Stimulated activated CD8-positive, alpha-beta memory T cell treated with anti-CD3 and anti-CD28 coated beads, Interleukin-4, amount 100 ng/mL, for 1 hour (primary cell): Measurements from ENCODE around the gene FLOT2.
"Not testable (repeated sequence)": the region's sequence is repeated elsewhere in the genome, so short reads cannot be mapped to it uniquely, and the experiment has no call there.

ENCODE experiments used
- DNase-seq, 2 donors: peaks; one replicate each; pipeline ENCODE4 v3.0.0-alpha.2; 2020; ENCODE audit warnings: low read depth in 2 of 2, low spot score in 1 of 2

Gene FLOT2

DNA sequence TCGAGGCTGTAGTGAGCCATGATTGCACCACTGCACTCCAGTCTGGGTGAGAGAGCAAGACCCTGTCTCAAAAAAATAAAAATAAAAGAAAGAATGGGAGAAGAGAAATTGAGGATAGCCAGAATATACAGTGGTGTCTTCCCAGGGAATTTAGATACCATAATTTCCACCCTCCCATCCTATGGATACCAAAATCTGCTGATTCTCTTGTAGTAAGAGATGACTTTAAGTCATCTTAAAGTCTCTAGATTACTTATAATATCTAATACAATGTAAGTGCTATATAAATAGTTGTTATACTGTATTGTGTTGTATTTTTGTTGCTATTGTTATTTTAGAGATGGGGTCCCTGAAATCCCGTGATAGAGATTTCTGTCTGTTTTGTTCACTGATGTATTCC lies 44.2 kb downstream of the FLOT2 start:
- no peak for DNase-seq

DNA sequence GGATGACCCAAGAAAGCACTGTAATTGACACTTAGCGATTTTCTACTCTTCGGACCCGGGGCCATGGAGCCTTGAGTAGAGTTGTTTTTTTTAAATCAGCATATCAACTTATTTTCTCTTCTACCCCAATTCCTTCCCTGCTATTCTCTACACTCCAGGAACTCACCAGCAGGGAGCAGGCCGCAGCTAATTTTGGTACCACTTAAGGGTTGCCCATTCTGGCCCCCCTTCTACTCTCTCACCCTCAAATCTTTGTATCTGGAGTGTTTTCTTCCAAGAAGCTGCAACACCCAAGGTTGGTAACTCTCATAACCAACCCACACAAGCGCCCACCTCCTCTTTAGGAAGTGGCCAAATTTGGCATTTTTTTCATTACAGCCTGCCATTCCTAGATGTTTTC lies 48.3 kb downstream of the FLOT2 start:
- DNase-seq, result no peak

DNA sequence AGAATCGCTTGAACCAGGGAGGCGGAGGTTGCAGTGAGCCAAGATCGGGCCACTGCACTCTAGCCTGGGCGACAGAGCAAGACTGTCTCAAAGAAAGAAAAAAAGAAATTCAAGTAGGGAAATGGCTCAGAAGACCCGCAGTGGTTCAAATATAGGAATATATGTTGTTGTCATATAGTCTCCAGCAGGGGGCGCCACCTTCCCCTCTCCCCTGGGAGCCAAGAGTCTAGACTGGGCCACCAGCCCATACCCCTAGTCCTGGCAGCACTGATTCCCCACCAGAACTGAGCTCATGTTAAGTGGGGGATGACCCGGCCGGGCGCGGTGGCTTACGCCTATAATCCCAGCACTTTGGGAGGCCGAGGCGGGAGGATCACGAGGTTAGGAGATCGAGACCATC lies 48.9 kb downstream of the FLOT2 start:
- DNase-seq, result not testable (repeated sequence)

GRCh38 chr17:28846699-28847098 lies 50.8 kb downstream of the FLOT2 start:
- DNase-seq, result not testable (repeated sequence)

DNA sequence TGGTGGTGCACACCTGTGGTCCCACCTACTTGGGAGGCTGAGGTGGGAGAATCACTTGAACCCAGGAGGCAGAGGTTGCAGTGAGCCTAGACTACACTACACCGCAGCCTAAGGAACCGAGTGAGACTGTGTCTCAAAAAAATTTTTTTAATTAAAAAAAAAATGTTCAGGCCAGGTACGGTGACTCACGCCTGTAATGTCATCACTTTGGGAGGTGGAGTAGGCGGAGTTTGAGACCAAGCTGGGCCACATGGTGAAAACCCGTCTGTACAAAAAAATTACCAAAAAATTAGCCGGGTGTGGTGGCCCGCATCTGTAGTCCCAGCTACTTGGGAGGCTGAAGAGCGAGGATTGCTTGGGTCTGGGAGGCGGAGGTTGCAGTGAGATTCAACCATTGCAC lies 51.3 kb downstream of the FLOT2 start:
- no peak for DNase-seq

GRCh38 chr17:28843816-28844148 lies 53.8 kb downstream of the FLOT2 start:
- no peak for DNase-seq

DNA sequence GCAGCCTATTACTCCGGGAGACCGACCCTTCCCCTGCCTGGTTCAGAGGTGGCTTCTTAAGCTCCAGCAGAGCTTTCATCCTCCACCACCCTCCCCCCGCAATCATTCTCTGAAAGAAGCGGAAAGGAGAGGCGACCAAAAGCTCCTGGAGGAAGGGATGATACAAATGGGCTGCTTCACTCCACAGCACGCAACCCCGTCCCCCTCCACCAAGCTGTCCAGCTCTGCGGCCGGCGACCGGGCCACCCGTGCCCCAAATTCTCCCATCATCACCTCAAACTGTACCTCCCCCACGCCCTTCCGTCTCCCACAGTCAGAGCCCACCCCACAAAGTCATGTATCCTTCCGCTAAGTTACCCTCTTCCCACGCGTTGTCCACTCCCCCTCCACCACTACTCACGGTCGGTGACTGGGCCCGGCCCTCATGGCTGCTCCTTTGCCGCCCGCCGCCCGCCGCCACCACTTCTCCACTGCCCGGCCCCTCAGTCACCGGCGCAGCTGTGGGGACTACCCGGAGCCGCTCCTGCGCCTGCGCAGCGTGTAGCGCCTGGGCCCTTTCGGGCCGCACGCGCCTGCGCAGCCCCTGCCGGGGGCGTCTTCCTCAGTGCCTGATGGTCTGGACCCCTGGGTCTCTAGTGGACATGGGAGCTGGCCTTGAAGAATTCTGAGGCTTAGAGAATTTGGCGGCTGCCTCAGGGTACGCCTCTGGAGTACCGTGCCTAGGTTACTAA lies 55.1 kb downstream of the FLOT2 start, which contains the start of gene FAM222B:
FAM222B (minus strand) TSS at position 509 of the 731 bp plus-strand sequence. CDS start 76,123 bp downstream, outside the sequence.
- DNase-seq, result peak; percentile 60 to 72

GRCh38 chr17:28841901-28842281 lies 55.6 kb downstream of the FLOT2 start:
- DNase-seq, result no peak

- no peak for DNase-seq
These were observed 58.3 kb downstream of the FLOT2 start for GRCh38 chr17:28839221-28839620.

DNA sequence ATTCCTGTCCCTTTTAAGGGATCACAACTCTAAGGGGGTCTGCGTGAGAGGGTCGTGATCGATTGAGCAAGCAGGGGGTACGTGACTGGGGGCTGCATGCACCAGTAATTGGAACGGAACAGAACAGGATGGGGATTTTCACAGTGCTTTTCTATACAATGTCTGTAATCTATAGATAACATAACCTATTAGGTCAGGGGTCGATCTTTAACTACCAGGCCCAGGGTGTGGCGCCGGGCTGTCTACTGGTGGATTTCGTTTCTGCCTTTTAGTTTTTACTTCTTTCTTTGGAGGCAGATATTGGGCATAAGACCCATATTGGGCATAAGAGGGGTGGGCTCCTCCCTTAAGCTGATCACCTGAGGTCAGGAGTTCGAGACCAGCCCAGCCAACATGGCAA lies 61.0 kb downstream of the FLOT2 start:
- not testable (repeated sequence) for DNase-seq

- no peak for DNase-seq
These were observed 63.1 kb downstream of the FLOT2 start for GRCh38 chr17:28834420-28834819.
